A673 (cell line): ENCODE measurements around the gene COMT.

Experiments used
- CTCF ChIP-seq: fragments of 300-800, 200-600 bp; sonication (generic); conservative IDR thresholded peaks from 2 replicates; pipeline ENCODE4 v1.5.1; 2017; ENCODE audit warnings: low read depth, mild to moderate bottlenecking, antibody characterized with exemption, low read length, moderate library complexity, mixed read lengths
- EZH2 ChIP-seq: fragments of 200-600 bp; sonication (generic); IDR thresholded peaks from 2 replicates; pipeline ENCODE4 v1.6.1; 2017; ENCODE audit warnings: borderline replicate concordance, low read depth, mild to moderate bottlenecking, mixed read lengths, antibody characterized with exemption, low read length; ENCODE audit not compliant: poor library complexity, severe bottlenecking

DNA sequence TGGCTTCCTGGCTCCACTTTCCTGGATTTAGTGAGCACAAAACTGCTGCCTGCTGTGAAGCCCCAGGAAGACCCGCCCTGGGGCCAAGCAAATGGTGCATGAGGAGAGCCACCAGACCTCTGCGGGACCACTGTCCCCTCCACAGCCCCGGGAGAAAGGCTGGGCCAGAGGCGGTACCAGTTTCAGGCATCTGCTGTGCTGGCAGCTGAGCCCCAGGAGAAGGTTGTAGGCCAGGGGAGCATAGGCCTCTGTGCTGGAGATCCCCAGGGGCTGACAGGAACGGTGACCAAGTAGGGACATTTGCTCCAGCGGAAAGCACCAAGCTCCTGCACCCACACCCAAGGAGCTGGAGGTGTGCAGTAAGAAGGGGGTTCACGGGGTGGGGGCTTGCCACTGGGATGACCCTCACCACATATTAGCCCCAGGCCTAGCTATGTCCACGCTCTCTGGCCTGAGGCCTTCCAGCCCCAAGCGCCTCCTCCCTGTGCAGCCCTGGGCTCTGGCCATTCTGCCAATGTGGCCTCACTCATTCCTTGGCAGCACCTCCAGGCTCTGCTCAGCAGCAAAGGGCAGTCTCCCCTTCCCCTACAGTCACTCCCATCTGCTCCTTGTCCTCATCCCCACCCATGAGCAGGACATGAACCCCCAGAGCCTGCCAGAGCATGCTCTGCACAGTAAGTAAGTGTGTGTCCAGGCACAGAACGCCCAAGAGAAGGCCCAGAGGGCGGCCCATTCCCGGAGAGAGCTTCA lies 24.0 kb upstream of the COMT start:
- no peak for TF ChIP-seq EZH2
- no peak for TF ChIP-seq CTCF
